Effector CD8-positive, alpha-beta T cell (primary cell): ENCODE data around the gene TTI1.

ENCODE experiments used
- DNase-seq: peaks from one replicate; lab custom pipeline; 2025; lab: John Stamatoyannopoulos, UW

Gene TTI1

GRCh38 chr20:37937686-37938085 is 95.6 kb downstream of the TTI1 start:
- no peak for DNase-seq

GRCh38 chr20:37936451-37936850 is 96.8 kb downstream of the TTI1 start:
- no peak for DNase-seq

GRCh38 chr20:37936041-37936440 is 97.2 kb downstream of the TTI1 start:
- DNase-seq = no peak

- DNase-seq = no peak
Observed at GRCh38 chr20:37935435-37935834, 97.8 kb downstream of the TTI1 start.

GRCh38 chr20:37934634-37935375 is 98.5 kb downstream of the TTI1 start:
- DNase-seq = no peak

- DNase-seq = no peak
Observed at GRCh38 chr20:37933786-37934633, 99.2 kb downstream of the TTI1 start.
